Measurements from ENCODE around the gene SH2D1B.

The SH2D1B gene

DNA sequence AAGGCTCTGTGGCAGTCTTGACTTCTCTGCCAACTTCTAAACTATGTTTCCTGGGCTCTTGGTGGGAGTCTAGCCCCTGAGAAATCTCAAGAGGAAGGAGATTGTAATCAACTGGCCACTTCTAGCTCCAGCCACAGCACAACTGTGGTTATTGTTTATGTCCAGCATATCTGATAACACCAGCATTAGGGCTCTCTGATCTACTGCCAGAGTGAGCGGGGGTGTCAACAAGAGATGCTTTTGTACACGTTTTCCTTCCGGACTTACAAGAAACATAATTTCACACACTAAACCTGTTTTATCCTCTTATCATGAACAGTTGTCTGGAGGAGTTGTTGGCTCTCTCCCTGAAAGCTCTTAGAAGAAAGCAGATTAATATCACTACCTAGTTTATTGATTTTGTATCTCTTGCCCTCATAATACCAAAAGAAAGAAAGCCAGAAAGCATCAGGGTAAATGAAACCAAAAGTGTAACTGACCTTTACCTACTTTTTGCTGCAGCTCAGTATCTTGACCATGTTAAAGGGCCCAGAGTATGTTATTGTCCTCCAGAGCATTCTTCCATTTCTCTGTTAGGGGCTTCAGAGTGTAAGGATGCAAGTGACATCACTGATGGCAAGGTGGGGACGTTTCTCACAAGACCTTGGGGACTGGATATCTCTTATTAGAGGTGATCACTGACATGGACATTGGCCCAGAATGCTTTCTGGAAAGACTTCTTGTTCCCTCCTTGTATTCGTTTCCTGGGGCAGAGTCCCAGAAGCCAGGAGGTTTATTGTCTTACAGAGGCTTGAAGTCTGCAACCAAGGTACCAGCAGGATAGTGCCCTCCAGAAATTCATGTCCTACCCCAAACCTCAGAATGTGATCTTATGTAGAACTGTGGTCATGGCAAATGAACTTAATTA is 9.6 kb upstream of the SH2D1B start:
- TF ChIP-seq CEBPB (IDR thresholded peaks at IDR 0.05) (no peak), RAD21 (IDR thresholded peaks at IDR 0.05; ENCODE audit: low read depth) (no peak), NFIC (IDR thresholded peaks at IDR 0.05) (no peak), USF1 (IDR thresholded peaks at IDR 0.05) (no peak), CREB1 (IDR thresholded peaks at IDR 0.05; ENCODE audit: low read depth) (no peak), TEAD4 (IDR thresholded peaks at IDR 0.05) (no peak), TCF12 (IDR thresholded peaks at IDR 0.05; ENCODE audit: low read depth) (no peak)
- TF ChIP-seq, protein P1, sequence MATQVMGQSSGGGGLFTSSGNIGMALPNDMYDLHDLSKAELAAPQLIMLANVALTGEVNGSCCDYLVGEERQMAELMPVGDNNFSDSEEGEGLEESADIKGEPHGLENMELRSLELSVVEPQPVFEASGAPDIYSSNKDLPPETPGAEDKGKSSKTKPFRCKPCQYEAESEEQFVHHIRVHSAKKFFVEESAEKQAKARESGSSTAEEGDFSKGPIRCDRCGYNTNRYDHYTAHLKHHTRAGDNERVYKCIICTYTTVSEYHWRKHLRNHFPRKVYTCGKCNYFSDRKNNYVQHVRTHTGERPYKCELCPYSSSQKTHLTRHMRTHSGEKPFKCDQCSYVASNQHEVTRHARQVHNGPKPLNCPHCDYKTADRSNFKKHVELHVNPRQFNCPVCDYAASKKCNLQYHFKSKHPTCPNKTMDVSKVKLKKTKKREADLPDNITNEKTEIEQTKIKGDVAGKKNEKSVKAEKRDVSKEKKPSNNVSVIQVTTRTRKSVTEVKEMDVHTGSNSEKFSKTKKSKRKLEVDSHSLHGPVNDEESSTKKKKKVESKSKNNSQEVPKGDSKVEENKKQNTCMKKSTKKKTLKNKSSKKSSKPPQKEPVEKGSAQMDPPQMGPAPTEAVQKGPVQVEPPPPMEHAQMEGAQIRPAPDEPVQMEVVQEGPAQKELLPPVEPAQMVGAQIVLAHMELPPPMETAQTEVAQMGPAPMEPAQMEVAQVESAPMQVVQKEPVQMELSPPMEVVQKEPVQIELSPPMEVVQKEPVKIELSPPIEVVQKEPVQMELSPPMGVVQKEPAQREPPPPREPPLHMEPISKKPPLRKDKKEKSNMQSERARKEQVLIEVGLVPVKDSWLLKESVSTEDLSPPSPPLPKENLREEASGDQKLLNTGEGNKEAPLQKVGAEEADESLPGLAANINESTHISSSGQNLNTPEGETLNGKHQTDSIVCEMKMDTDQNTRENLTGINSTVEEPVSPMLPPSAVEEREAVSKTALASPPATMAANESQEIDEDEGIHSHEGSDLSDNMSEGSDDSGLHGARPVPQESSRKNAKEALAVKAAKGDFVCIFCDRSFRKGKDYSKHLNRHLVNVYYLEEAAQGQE (IDR thresholded peaks at IDR 0.05; ENCODE audit: low read depth): no peak

DNA sequence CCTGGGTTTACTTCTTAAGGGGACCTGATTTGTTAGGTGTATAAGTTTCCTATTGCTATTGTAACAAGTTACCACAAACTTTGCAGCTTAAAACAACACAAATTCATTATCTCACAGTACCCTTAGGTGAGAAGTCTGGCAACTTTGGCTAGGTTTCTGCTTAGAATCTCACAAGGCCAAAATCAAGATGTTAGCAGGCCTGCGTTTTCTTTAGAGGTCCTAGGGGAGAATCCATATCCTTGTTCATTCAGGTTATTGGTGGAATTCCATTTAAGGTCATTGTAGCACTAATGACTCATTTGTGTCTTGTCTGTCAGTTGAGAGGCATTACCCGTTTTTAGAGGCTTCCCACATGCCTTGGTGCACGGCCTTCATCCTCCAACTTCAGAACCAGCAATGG is 8.2 kb upstream of the SH2D1B start:
- TF ChIP-seq, protein P1 (IDR thresholded peaks at IDR 0.05; ENCODE audit: low read depth): no peak
- no peak for TF ChIP-seq NFIC (IDR thresholded peaks at IDR 0.05)
- TF ChIP-seq TEAD4 (IDR thresholded peaks at IDR 0.05): no peak
- no peak for TF ChIP-seq MAX (IDR thresholded peaks at IDR 0.05)
- TF ChIP-seq CEBPB (IDR thresholded peaks at IDR 0.05): no peak
- TF ChIP-seq TAF1 (IDR thresholded peaks at IDR 0.05; ENCODE audit: low read depth): no peak
- TF ChIP-seq EP300 (IDR thresholded peaks at IDR 0.05; ENCODE audit: borderline replicate concordance): no peak
- no peak for TF ChIP-seq USF1 (IDR thresholded peaks at IDR 0.05)
- no peak for TF ChIP-seq EGR1 (IDR thresholded peaks at IDR 0.05)
- TF ChIP-seq CREB1 (IDR thresholded peaks at IDR 0.05; ENCODE audit: low read depth): no peak
- no peak for TF ChIP-seq RAD21 (IDR thresholded peaks at IDR 0.05; ENCODE audit: low read depth)
- no peak for TF ChIP-seq ZBTB7A (IDR thresholded peaks at IDR 0.05; ENCODE audit: low read depth)
- TF ChIP-seq TCF12 (IDR thresholded peaks at IDR 0.05; ENCODE audit: low read depth): no peak
- no peak for TF ChIP-seq YY1 (IDR thresholded peaks at IDR 0.05; ENCODE audit: low read depth)

- TF ChIP-seq USF1 (IDR thresholded peaks at IDR 0.05) (no peak), TAF1 (IDR thresholded peaks at IDR 0.05; ENCODE audit: low read depth) (no peak), CREB1 (IDR thresholded peaks at IDR 0.05; ENCODE audit: low read depth) (no peak), RAD21 (IDR thresholded peaks at IDR 0.05; ENCODE audit: low read depth) (no peak), TEAD4 (IDR thresholded peaks at IDR 0.05) (no peak), TCF12 (IDR thresholded peaks at IDR 0.05; ENCODE audit: low read depth) (no peak), YY1 (IDR thresholded peaks at IDR 0.05; ENCODE audit: low read depth) (no peak), ZBTB7A (IDR thresholded peaks at IDR 0.05; ENCODE audit: low read depth) (no peak), MAX (IDR thresholded peaks at IDR 0.05) (no peak), EP300 (IDR thresholded peaks at IDR 0.05; ENCODE audit: borderline replicate concordance) (no peak)
Observed at GRCh38 chr1:162417650-162418049, 5.7 kb upstream of the SH2D1B start.

- TF ChIP-seq NFIC (IDR thresholded peaks at IDR 0.05) (no peak), FOXM1 (IDR thresholded peaks at IDR 0.05; ENCODE audit: borderline replicate concordance, low read depth) (no peak), MAX (IDR thresholded peaks at IDR 0.05) (no peak), TAF1 (IDR thresholded peaks at IDR 0.05; ENCODE audit: low read depth) (no peak), RAD21 (IDR thresholded peaks at IDR 0.05; ENCODE audit: low read depth) (no peak), TCF12 (IDR thresholded peaks at IDR 0.05; ENCODE audit: low read depth) (no peak), USF1 (IDR thresholded peaks at IDR 0.05) (no peak), YY1 (IDR thresholded peaks at IDR 0.05; ENCODE audit: low read depth) (no peak), EGR1 (IDR thresholded peaks at IDR 0.05) (no peak), ZBTB7A (IDR thresholded peaks at IDR 0.05; ENCODE audit: low read depth) (no peak), TEAD4 (IDR thresholded peaks at IDR 0.05) (no peak), CEBPB (IDR thresholded peaks at IDR 0.05) (no peak), EP300 (IDR thresholded peaks at IDR 0.05; ENCODE audit: borderline replicate concordance) (no peak), CREB1 (IDR thresholded peaks at IDR 0.05; ENCODE audit: low read depth) (no peak)
- TF ChIP-seq, protein P1 (IDR thresholded peaks at IDR 0.05; ENCODE audit: low read depth): no peak
Observed at GRCh38 chr1:162416909-162417308, 5.0 kb upstream of the SH2D1B start.
